H1 (cell line): ENCODE results near the gene CDH10.

ENCODE experiments used
- CHD2 ChIP-seq: IDR thresholded peaks from 2 replicates; pipeline ENCODE4 v1.6.1; 2012; ENCODE audit warnings: low read length, improper control_type of control experiment
- CTCF ChIP-seq, 3 experiments: IDR thresholded peaks; 1 replicate in 2 of 3; 2 replicates in 1 of 3; pipeline versions ENCODE4 v1.5.1 to v1.6.1; 2011; ENCODE audit warnings: low read length in 3 of 3, mild to moderate bottlenecking in 3 of 3, inconsistent platforms in 2 of 3, low read depth in 1 of 3, moderate library complexity in 1 of 3; ENCODE audit not compliant: insufficient read depth in 1 of 3; ENCODE audit errors: control extremely low read depth in 1 of 3
- SIN3A ChIP-seq, 2 experiments: IDR thresholded peaks in 1 of 2; conservative IDR thresholded peaks in 1 of 2; 2 replicates each; pipeline ENCODE4 v1.6.1; 2011 to 2012; ENCODE audit warnings: low read length in 2 of 2, improper control_type of control experiment in 1 of 2, low read depth in 1 of 2, mild to moderate bottlenecking in 1 of 2
- SP2 ChIP-seq: IDR thresholded peaks from 2 replicates; pipeline ENCODE4 v1.6.1; 2012; ENCODE audit warnings: mild to moderate bottlenecking, low read length, inconsistent platforms
- TF ChIP-seq, protein P1 (sequence below): IDR thresholded peaks from 2 replicates; pipeline ENCODE4 v1.6.1; 2011; ENCODE audit warnings: low read length, improper control_type of control experiment

GRCh38 chr5:24623031-24623430, 21.7 kb downstream of the CDH10 start:
- TF ChIP-seq CTCF (IDR thresholded peaks at IDR 0.05; ENCODE audit: control extremely low read depth in 1 of 3, insufficient read depth in 1 of 3, low read depth in 1 of 3, low read length in 3 of 3): no peak
- TF ChIP-seq, protein P1, sequence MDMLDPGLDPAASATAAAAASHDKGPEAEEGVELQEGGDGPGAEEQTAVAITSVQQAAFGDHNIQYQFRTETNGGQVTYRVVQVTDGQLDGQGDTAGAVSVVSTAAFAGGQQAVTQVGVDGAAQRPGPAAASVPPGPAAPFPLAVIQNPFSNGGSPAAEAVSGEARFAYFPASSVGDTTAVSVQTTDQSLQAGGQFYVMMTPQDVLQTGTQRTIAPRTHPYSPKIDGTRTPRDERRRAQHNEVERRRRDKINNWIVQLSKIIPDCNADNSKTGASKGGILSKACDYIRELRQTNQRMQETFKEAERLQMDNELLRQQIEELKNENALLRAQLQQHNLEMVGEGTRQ: no peak
- no peak for TF ChIP-seq SP2
- TF ChIP-seq SIN3A (conservative IDR thresholded peaks at IDR 0.05 in 1 of 2, IDR thresholded peaks at IDR 0.05 in 1 of 2; ENCODE audit: low read depth in 1 of 2, low read length in 2 of 2): no peak
- TF ChIP-seq CHD2: no peak
